GM21423 (cell line): ENCODE data around the gene IL12RB2.
"Not testable (repeated sequence)": the region's sequence is repeated elsewhere in the genome, so short reads cannot be mapped to it uniquely, and the experiment has no call there.

Source experiments
- ATAC-seq: cut with Tn5 transposase; IDR thresholded peaks from one replicate; pipeline ENCODE4 v1.9.1; 2021; ENCODE audit warnings: mild to moderate bottlenecking, moderate library complexity; ENCODE audit not compliant: unreplicated experiment

Gene IL12RB2

DNA sequence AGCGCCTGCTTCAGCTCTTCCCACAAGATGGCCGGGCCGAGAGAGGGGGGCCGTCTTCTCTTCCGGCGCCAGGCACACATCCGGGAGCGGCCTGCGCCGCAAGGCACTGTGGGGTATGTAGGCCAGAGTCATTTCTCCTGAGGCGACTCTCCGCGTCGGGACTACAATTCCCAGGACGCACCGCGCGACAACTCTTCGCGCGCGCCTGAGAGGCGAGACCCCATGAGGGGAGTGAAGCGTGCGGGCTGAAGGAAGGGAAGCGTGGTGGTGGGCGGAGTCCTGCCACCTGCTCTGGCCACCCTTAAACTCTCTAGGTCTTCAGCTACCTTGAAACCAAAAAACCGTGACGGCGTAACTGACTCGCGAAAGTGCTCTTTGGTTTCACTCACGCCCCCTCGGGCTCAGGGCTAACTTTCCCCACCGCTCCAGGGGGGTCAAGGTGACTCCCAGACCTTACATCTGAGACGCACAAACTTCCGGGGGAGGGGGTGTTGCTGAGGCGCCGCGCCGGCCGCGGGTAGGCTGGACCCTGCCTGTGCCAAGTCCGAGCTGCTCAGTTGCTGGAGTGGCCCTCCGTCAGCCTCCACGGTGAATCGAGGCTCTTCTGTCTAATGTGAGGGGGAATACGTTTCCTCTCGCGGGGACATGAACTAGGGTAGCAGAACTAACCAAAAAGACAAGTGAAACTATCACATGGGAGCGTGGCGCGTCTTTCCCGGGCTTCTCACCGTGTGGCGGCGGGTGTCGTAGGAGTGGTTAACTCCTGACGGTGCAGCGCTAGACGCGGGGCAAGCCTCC lies 122.9 kb downstream of the IL12RB2 start, which contains the start of gene SERBP1:
Gene SERBP1 (minus strand): TSS at position 45 of the 798 bp plus-strand sequence. CDS start 102 bp downstream, outside the sequence.
- ATAC-seq: peak; percentile 81

DNA sequence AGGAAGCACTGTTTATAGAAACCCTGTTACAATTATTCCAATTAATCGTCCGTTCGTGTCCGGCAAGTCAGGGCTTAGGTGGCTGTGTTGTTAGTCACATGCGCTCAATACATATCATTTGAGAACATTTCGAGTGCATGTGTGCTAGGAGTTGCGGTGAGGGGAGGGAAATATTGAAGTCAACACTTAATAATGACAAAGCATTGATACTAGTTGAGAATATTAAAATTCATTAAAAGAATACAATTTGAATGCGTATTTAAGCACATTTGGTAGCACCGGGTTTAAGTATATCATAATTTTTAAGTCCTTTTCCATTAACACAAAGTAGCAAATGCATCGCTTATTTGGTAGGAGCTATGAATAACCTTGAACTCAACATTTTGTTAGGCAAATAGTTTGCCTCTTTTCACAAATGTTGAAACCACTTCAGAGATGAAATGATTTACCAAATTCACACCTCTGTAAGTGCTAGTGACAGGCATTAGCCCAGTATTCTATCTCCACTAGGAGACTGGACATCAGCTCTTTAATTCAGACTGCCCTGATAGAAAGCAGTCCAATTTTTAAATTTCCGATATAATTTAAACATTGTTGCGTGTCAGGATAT lies 123.6 kb downstream of the IL12RB2 start:
- ATAC-seq: no peak

DNA sequence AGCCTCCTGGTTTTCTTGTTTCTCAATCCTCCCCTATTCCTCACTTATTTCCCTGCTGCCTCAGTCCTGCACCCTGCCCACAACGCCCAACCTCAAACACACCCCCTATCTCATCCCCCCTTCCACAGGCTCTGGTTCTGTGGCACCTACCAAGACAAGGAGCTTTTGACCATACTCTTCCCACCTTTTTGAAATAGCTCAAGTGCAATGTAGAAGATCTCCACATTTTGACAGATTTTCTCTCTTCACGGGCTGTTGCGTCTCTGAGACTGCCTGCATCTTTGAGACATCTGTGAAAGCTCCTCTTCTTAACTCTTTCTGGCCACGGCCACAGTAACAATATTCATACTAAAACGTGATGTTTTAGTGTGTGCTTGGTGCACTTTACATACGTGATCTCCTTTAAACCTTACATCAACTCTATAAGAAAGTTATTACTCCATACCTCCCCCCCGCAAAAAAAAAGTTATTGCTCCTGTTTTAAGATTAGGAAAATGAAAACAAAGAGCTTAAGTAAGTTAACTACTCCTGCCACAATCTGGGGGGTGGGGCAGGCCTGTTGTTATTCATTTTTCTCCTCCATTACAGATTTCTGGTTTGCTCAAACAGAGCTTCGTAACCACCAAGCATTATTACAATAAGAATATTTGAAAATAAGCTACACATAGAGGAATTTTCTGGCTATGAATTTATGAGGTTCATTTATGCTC lies 124.4 kb downstream of the IL12RB2 start:
- ATAC-seq: no peak

DNA sequence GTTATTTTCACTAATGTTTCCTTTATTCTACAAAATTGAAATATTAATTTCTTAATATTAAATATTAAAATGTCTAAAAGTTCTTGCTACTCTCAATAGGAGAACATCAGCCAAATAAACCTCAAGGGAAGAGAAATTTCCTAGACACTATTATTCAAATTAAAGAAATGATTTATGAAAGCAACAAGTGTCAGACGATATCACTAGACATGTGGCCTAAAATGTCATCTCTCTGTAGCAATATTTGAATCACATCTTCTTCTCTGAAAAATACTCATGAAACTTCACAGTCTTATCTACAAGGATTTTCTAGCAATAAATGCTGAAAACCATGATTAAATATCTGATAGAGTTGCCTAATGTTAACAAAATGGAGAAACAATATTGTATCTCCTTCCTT lies 125.1 kb downstream of the IL12RB2 start:
- ATAC-seq: no peak

DNA sequence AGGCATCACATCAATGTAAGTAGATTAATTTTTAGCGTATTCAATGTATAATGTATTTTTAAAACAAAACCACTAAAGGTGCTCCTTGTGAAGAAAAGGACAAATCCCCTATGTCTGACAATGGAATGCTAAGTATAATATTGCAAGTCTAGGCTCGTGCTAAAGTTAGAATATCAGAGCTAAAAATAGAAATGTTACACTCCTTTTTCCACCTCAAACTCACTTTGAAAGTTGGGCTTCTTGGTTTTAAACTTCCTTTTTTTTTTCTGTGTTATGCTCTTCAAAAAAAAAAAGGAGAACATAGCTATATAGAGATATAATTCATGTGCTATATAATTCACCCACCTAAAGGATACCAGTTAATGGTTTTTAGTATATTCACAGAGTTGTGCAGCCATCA lies 126.2 kb downstream of the IL12RB2 start:
- no peak for ATAC-seq

DNA sequence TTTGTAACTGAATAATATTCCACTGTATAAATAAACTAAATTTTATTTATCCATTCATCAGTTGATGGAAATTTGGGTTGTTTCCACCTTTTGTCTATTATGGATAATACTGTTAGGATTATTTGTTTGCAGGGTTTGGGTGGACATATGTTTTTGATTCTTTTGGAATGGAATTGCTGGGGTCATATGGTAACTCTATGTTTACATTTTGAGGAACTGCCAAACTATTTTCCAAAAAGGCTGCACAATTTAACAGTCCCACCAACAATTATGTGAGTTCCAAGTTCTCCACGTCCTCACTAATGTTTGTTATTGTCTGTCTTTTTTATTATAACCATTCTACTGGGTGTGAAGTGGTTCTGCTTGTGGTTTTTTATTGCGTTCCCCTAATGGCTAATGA lies 126.8 kb downstream of the IL12RB2 start:
- no peak for ATAC-seq

DNA sequence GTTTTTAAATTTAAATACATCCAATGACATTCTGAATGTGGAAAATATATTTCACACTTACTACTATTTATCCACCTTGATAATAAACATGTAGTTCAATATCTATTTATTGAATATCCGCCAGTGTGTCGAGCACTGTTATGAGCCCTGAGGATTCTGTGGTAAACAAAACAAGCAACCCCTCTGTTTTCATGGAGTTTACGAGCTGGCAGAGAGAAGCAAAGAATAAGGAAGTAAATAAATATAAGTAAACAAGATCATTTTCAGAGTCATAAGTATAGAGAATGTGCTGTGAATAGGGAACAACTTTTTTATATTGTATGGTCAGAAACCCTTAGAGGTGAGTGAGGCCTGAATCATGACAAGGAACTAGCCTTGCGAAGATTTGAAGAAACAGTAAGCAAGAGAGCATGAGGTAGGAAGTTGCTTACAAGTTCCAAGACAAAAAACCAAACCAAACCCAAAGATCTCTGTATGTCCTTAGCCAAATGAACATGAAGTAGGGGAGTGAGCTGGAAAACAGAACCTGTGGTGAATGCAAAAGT lies 128.9 kb downstream of the IL12RB2 start:
- no peak for ATAC-seq

DNA sequence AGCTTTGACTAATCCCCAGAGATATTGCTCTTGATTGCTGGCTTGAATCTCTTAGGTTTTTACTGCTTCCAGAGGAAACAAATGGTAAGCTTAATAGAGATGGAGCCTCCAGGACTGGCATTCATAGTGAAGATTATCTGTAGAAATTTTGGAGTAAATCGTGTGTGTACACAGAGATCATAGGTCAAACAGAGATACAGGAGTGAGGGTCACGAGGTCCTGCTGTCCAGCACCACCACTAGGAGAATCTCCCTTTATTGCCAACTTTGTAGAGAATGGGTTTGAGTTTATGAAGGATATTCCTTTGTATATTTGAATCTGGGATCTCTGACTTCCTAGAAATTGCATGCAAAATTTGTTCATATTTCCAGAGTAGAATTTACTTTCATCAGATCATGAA lies 130.3 kb downstream of the IL12RB2 start:
- ATAC-seq: no peak

DNA sequence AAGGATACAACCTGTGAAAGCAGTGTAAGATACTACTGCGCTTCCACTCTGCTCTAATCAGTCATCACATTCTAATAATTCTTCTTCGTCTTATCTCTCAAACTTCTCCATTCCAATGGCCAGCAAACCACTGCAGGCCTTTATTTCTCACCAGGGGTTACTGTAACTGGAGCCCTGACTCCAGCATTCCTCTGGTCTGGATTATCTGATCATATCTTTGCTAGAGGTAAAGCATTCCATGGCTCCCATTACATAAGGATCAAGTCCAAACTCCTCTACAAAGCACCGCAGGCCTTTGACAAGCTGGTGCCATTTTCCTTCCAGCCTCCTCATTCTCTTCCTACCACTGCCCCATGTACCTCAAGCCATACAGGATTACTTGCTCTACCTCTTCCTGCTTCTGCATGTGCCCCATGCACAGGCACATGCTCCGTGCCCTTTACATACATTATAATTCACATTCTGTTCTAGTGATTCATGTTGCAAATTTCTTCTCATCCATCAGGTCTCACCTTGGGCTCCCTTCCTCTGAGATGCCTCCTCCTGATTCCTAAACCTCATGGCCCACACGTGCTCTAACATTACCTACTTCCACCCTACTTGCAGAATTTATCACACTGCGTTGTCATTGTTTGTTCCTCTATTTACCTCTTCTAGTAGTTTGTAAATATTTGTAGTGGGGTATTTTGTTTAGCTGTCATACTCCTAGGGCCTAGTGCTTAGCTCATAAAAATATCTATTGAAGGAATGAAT lies 131.8 kb downstream of the IL12RB2 start:
- no peak for ATAC-seq

DNA sequence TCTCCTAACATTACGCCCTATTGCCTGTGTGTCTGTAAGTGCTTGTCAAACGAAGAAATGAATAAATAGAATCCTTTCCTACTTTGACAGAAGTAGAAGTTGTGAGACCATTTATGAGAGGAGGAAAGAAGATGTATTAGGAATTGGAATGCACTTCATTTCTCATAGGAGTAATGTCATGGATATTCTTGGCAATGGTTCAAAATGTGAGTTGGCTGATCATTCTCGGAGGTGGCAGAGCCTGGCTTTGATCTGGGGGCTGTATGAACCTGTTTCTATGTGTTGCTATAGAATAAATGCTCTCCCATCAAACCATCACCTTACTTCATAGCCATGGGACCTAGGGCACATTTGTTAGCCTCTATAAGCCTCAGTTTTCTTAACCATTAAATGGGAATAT lies 132.7 kb downstream of the IL12RB2 start:
- ATAC-seq: no peak

DNA sequence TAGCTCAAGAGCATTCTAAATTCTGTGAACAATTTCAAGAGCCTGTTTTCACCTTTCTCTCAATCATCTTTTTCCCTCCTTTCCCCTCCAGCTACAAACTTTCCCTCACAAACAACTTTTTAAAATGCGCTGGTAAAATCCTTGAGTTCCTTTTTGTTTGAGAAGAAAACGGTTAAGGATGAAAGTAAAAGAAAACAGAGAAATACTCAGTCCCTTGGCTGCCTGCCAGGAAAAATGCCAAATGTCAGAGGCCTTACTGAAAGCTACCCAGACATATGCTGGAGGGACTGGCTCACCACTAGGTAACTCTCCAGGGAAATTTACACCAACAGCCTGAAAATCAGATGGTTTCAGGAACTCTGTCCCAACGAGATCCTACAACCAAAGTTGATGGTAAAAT lies 133.5 kb downstream of the IL12RB2 start:
- peak; percentile 59 for ATAC-seq

DNA sequence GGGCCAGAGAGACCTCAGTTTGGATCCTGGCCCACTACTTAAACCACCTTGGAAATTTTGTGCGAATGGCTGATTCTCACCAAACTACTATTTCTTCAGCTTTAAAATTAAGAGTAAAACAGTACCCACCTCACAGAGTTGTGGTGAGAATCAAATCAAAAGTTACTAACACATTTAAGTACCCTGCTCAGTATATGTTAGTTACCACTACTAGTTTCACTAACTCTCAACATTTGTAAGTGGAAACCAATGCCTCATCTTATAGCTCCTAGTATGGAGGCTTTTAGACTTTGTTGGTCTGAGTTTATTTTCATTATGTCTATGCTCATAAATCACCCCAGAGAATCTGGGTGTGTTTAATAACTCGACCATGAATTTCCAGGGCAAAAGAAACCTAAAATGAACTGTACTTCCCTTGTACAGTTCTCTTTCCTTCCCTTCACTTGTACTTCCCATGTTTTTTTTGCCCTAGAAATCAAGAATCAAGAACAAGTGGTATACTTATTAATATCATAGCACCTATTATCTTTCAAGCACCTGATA lies 134.1 kb downstream of the IL12RB2 start:
- ATAC-seq: peak; percentile 27

DNA sequence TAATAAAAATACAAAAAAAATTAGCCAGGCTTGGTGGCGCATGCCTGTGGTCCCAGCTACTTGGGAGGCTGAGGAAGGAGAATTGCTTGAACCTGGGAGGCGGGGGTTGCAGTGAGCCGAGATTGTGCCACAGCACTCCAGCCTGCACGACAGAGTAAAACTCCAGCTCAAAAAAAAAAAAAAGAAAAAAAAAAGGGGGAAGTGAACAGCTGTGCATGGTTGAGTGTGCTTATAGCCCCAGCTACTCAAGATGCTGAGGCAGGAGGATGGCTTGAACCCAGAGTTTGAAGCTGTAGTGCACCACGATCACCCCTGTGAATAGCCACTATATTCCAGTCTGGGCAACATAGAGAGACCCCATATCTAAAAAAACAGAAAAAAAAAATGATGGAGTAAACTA lies 138.3 kb downstream of the IL12RB2 start:
- not testable (repeated sequence) for ATAC-seq
